DOHH2 (cell line): ENCODE data around the gene TMUB2.

Experiments
- H3F3A ChIP-seq: fragments of 200-600 bp; sonication (generic), shearing (Covaris generic); 2 replicates; pipeline ENCODE4 v1.6.0; 2016; ENCODE audit warnings: antibody characterized with exemption, mild to moderate bottlenecking; ENCODE audit not compliant: control insufficient read depth, insufficient read depth
- H3K27ac ChIP-seq: fragments of 200-600 bp; sonication (generic); 2 replicates; pipeline ENCODE4 v1.5.1; 2014; ENCODE audit warnings: low read depth, mild to moderate bottlenecking, low read length, moderate library complexity
- H3K27me3 ChIP-seq: fragments of 200-600 bp; sonication (generic); 2 replicates; pipeline ENCODE4 v1.6.1; 2014; ENCODE audit warnings: mild to moderate bottlenecking, low read length, mixed read lengths; ENCODE audit not compliant: control insufficient read depth
- H3K36me3 ChIP-seq: fragments of 200-600 bp; sonication (generic); 2 replicates; pipeline ENCODE4 v1.6.1; 2014; ENCODE audit warnings: mild to moderate bottlenecking, low read length, moderate library complexity, mixed read lengths; ENCODE audit not compliant: control insufficient read depth
- H3K4me1 ChIP-seq: fragments of 200-600 bp; sonication (generic); 2 replicates; pipeline ENCODE4 v1.6.1; 2014; ENCODE audit warnings: mild to moderate bottlenecking, low read length, mixed read lengths; ENCODE audit not compliant: control insufficient read depth
- H3K4me2 ChIP-seq: fragments of 200-600 bp; sonication (generic); 2 replicates; pipeline ENCODE4 v1.6.0; 2014; ENCODE audit warnings: mild to moderate bottlenecking, low read length, moderate library complexity
- H3K4me3 ChIP-seq: fragments of 200-600 bp; sonication (generic); 2 replicates; pipeline ENCODE4 v1.5.1; 2014; ENCODE audit warnings: mild to moderate bottlenecking, low read length, mixed read lengths
- H3K79me2 ChIP-seq: fragments of 200-600 bp; sonication (generic); 2 replicates; pipeline ENCODE4 v1.6.1; 2014; ENCODE audit warnings: mild to moderate bottlenecking, low read length, mixed read lengths; ENCODE audit not compliant: control insufficient read depth
- H3K9me2 ChIP-seq: fragments of 200-600 bp; sonication (generic); replicated peaks from 2 replicates; pipeline ENCODE4 v1.6.1; 2014; ENCODE audit warnings: mild to moderate bottlenecking, low read length, mixed read lengths; ENCODE audit not compliant: control insufficient read depth
- H3K9me3 ChIP-seq: fragments of 200-600 bp; sonication (generic); 2 replicates; pipeline ENCODE4 v1.6.1; 2014; ENCODE audit warnings: antibody characterized with exemption, low read length, mixed read lengths; ENCODE audit not compliant: control insufficient read depth, insufficient read depth
- H4K20me1 ChIP-seq: fragments of 200-600 bp; sonication (generic); 2 replicates; pipeline ENCODE4 v1.6.0; 2014; ENCODE audit warnings: low read depth, mild to moderate bottlenecking, antibody characterized with exemption, low read length, moderate library complexity; ENCODE audit not compliant: control insufficient read depth, insufficient read depth
- EZH2phosphoT487 ChIP-seq: fragments of 200-600 bp; sonication (generic); IDR thresholded peaks from 2 replicates; pipeline ENCODE4 v1.6.1; 2017; ENCODE audit warnings: borderline replicate concordance, mild to moderate bottlenecking, antibody characterized with exemption, low read length, moderate library complexity, mixed read lengths
- TF ChIP-seq, protein P1 (sequence below): fragments of 200-600 bp; sonication (generic); IDR thresholded peaks from one replicate; pipeline ENCODE4 v1.5.1; 2014; ENCODE audit warnings: antibody characterized with exemption, mild to moderate bottlenecking, low read depth, low read length; ENCODE audit not compliant: poor library complexity, severe bottlenecking

TMUB2 gene

DNA sequence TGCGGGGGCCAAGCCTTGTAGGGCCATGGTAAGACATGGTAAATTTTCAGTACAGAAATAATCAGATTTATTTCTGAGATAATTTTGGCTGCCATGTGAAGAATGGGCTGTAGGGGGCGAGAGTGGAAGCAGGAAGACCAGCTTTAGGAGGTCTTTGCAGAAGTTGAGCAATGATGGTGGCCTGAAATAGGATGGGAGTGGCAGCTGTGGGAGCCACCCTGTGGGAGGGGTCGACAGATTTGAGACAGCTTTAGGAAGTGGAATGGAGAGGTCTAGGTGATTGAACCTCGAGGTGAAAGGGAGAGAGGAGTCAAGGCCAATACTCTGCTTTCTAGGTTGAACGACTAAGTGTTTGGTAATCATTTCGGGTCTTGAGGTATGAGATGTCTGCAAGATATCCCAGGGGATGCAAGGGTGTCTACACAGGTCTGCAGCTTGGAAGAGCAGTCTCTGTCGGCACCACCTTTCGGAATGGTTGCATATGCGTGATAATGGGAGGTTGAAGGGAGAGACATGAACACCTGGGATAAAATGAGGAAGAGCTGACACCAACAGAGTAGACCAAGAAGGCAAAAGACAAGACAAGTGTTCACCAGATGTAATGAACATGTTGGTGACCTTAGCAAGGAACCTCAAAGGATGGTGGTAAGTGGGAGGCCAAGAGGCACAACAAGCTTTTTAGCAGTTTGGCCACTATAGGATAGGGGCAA, 17.1 kb downstream of the TMUB2 start:
- Histone ChIP-seq H3K27ac (peak overlapping the region; percentile 15; the same call in 1 of the 2 replicates), H3K36me3 (peaks cover 29% of the 10 kb centered on the region), H4K20me1 (no peaks in the 10 kb centered on the region), H3K4me2 (peak overlapping the region; percentile 30; the same call in 1 of the 2 replicates), H3K27me3 (no peaks in the 10 kb centered on the region), H3F3A (peaks cover 44% of the 10 kb centered on the region), H3K79me2 (peaks cover 2% of the 10 kb centered on the region), H3K9me2 (no peaks in the 10 kb centered on the region), H3K4me1 (peaks cover 40% of the 10 kb centered on the region), H3K4me3 (peak overlapping the region; percentile 2; the same call in 1 of the 2 replicates), H3K9me3 (no peaks in the 10 kb centered on the region)
- TF ChIP-seq EZH2phosphoT487, result no peak
- TF ChIP-seq, protein P1, sequence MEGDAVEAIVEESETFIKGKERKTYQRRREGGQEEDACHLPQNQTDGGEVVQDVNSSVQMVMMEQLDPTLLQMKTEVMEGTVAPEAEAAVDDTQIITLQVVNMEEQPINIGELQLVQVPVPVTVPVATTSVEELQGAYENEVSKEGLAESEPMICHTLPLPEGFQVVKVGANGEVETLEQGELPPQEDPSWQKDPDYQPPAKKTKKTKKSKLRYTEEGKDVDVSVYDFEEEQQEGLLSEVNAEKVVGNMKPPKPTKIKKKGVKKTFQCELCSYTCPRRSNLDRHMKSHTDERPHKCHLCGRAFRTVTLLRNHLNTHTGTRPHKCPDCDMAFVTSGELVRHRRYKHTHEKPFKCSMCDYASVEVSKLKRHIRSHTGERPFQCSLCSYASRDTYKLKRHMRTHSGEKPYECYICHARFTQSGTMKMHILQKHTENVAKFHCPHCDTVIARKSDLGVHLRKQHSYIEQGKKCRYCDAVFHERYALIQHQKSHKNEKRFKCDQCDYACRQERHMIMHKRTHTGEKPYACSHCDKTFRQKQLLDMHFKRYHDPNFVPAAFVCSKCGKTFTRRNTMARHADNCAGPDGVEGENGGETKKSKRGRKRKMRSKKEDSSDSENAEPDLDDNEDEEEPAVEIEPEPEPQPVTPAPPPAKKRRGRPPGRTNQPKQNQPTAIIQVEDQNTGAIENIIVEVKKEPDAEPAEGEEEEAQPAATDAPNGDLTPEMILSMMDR, result peak; percentile 85

DNA sequence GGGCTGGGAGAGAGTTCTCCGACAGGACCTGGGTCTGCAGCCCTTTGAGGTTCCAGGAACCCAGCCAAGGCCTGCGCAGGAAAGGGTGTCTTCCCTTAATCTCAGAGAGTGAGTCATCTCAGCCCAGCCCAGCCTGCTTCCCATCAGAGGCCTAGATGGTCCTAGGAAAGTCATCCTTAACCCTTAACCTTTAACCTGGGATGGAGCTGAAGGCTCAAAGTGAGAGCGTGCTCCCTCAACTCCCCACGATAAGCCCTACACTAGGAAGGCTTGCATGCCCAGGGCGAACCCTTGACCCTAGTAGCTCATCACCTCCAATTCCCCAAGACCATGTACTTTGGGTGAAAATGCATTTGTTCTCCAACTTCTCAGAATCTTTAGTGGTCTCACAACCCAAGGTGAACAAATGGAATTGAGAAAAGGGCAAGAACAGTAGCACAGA, 17.7 kb downstream of the TMUB2 start:
- TF ChIP-seq, protein P1, result no peak
- TF ChIP-seq EZH2phosphoT487, result no peak
- Histone ChIP-seq H3K9me2 (no peaks in the 10 kb centered on the region), H4K20me1 (no peaks in the 10 kb centered on the region), H3F3A (peaks cover 48% of the 10 kb centered on the region), H3K36me3 (peaks cover 33% of the 10 kb centered on the region), H3K27ac (peak overlapping the region; percentile 15), H3K4me2 (no peak overlapping the region), H3K27me3 (no peaks in the 10 kb centered on the region), H3K79me2 (peaks cover 3% of the 10 kb centered on the region), H3K9me3 (no peaks in the 10 kb centered on the region), H3K4me3 (no peak overlapping the region), H3K4me1 (peaks cover 40% of the 10 kb centered on the region)

DNA sequence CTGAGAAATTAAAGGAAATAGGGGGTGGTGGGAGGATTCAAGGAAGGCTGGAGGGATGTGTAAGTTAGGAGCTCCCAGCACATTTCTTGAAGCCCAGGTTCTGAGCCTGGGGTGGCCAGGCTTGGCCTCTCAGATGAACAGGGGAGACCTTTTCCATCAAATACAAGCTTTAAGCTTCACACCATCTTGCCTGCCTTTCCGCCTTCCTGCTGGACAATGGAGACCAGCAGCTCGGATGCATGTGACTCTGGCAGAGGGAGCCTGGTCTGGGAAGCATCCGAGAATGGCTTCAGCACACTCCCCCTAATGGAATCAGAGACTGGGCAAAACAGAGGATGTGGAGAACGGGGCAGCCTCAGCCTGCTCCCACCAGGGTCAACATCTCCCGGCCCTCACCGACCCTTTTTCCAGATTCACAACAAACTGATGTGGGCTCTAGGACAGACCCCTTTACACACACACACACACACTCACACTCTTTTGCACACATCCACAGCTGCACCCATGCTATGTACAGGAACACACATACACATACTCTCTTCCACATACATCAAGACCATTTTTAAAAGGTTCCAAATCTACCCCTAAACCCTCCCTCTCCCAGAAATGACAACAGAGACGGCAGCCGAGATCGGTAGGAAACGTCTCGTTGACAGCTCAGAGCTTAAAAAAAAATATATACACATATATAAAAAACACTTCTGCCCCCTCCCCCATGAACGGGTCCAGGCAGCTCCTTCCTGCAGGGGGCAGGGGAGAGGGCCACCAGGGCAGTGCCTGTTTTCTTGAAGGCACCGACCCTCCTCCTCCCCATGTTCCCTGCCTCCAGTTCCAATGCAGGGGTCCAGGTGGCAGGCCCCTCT, 19.4 kb downstream of the TMUB2 start:
- TF ChIP-seq, protein P1, result peak; percentile 14
- no peak for TF ChIP-seq EZH2phosphoT487
- Histone ChIP-seq H4K20me1 (no peaks in the 10 kb centered on the region), H3K9me3 (no peaks in the 10 kb centered on the region), H3K4me3 (no peak overlapping the region), H3K36me3 (peaks cover 48% of the 10 kb centered on the region), H3K27me3 (no peaks in the 10 kb centered on the region), H3K4me2 (no peak overlapping the region), H3K79me2 (peaks cover 11% of the 10 kb centered on the region), H3F3A (peaks cover 47% of the 10 kb centered on the region), H3K27ac (no peak overlapping the region), H3K4me1 (peaks cover 51% of the 10 kb centered on the region), H3K9me2 (no peaks in the 10 kb centered on the region)
